ENCODE measurements around the gene ADCY9.

Gene ADCY9

GRCh38 chr16:4011940-4012629 lies 104.2 kb downstream of the ADCY9 start:
- in situ Hi-C loops (cut with MboI; ENCODE audit: low sequenced_read_pairs, unreplicated experiment): no loop called here
- TF ChIP-seq CTCF (IDR thresholded peaks at IDR 0.05; ENCODE audit: borderline replicate concordance, control extremely low read depth, extremely low read depth, insufficient read depth, missing control alignments): no peak
- no peak for DNase-seq (ENCODE audit: low spot score)

GRCh38 chr16:4011225-4011939 lies 104.9 kb downstream of the ADCY9 start:
- TF ChIP-seq CTCF (IDR thresholded peaks at IDR 0.05; ENCODE audit: borderline replicate concordance, control extremely low read depth, extremely low read depth, insufficient read depth, missing control alignments): no peak
- in situ Hi-C loops (cut with MboI; ENCODE audit: low sequenced_read_pairs, unreplicated experiment): no loop called here
- no peak for DNase-seq (ENCODE audit: low spot score)

GRCh38 chr16:4010225-4011158 lies 105.8 kb downstream of the ADCY9 start:
- in situ Hi-C loops (cut with MboI; ENCODE audit: low sequenced_read_pairs, unreplicated experiment): no loop called here
- DNase-seq (ENCODE audit: low spot score): no peak
- no peak for TF ChIP-seq CTCF (IDR thresholded peaks at IDR 0.05; ENCODE audit: borderline replicate concordance, control extremely low read depth, extremely low read depth, insufficient read depth, missing control alignments)

- TF ChIP-seq CTCF (IDR thresholded peaks at IDR 0.05; ENCODE audit: borderline replicate concordance, control extremely low read depth, extremely low read depth, insufficient read depth, missing control alignments): no peak
- in situ Hi-C loops (cut with MboI; ENCODE audit: low sequenced_read_pairs, unreplicated experiment): no loop called here
- DNase-seq (ENCODE audit: low spot score): no peak
Observed at GRCh38 chr16:4009177-4009576, 107.1 kb downstream of the ADCY9 start.

GRCh38 chr16:4008116-4008515 lies 108.1 kb downstream of the ADCY9 start:
- in situ Hi-C loops (cut with MboI; ENCODE audit: low sequenced_read_pairs, unreplicated experiment): no loop called here
- TF ChIP-seq CTCF (IDR thresholded peaks at IDR 0.05; ENCODE audit: borderline replicate concordance, control extremely low read depth, extremely low read depth, insufficient read depth, missing control alignments): no peak
- no peak for DNase-seq (ENCODE audit: low spot score)

GRCh38 chr16:4006397-4006999 lies 109.7 kb downstream of the ADCY9 start:
- DNase-seq (ENCODE audit: low spot score): no peak
- TF ChIP-seq CTCF (IDR thresholded peaks at IDR 0.05; ENCODE audit: borderline replicate concordance, control extremely low read depth, extremely low read depth, insufficient read depth, missing control alignments): no peak
- in situ Hi-C loops (cut with MboI; ENCODE audit: low sequenced_read_pairs, unreplicated experiment): no loop called here
